ENCODE measurements around the gene RABGAP1L.

- TF ChIP-seq POLR2A (IDR thresholded peaks at IDR 0.05), result no peak
- TF ChIP-seq CTCF (IDR thresholded peaks at IDR 0.05), result no peak
- no peak for TF ChIP-seq POLR2AphosphoS5 (IDR thresholded peaks at IDR 0.05)
These were observed 837.7 kb downstream of the RABGAP1L start for GRCh38 chr1:174997041-174997440.

Measured in gastroesophageal sphincter (tissue), 3 donors.